Stimulated activated CD4-positive, alpha-beta T cell treated with anti-CD3 and anti-CD28 coated beads, Interleukin-4, amount 100 ng/mL, for 1 hour (primary cell): Measurements from ENCODE around the gene CT45A8.
"Not testable (repeated sequence)": the region's sequence is repeated elsewhere in the genome, so short reads cannot be mapped to it uniquely, and the experiment has no call there.

Source experiments
- DNase-seq: peaks from one replicate; pipeline ENCODE4 v3.0.0-alpha.2; 2020

CT45A8 gene, protein sequence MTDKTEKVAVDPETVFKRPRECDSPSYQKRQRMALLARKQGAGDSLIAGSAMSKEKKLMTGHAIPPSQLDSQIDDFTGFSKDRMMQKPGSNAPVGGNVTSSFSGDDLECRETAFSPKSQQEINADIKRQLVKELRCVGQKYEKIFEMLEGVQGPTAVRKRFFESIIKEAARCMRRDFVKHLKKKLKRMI

GRCh38 chrX:135854438-135854837, at the start of gene CT45A8:
TSS of gene CT45A8 (minus strand) at chrX:135854538. CDS start at chrX:135850783, 3,755 bp downstream.
- not testable (repeated sequence) for DNase-seq

GRCh38 chrX:135893294-135893817, 39.0 kb upstream of the CT45A8 start, which contains the start of the genes CT45A10 and SAGE1:
TSS of gene CT45A10 (minus strand) at chrX:135893444. CDS start at chrX:135885344, 8,100 bp downstream.
TSS of gene SAGE1 (plus strand) at chrX:135893716. CDS start at chrX:135896243, 2,527 bp downstream.
- DNase-seq = no peak

GRCh38 chrX:135892781-135893180, 38.4 kb upstream of the CT45A8 start:
- DNase-seq = no peak

DNA sequence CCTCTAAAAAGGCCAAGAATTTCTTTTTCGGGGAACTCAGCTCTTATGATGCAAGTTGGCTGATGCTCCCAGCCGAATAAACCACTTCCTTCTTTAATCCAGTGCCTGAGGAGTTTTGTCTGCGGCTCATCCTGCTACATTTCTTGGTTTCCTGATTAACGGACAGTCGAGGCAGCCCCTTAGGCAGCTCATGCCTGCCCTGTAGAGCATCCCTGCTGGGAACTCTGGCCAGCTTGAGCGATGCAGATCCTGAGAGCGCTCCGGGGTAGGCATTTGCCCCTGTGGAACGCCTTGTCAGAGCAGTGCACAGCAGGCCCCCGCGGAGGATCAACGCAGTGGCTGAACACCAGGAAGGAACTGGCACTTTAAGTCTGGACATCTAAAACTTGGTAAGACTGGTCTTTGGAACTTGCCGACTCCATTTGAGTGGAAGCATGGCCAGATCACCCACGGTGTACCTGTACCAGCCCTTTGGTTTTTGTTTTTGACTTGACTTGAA, 35.8 kb upstream of the CT45A8 start:
- DNase-seq = no peak

- DNase-seq = peak; percentile 5
Observed at GRCh38 chrX:135888976-135889375, 34.6 kb upstream of the CT45A8 start.

GRCh38 chrX:135888230-135888629, 33.9 kb upstream of the CT45A8 start:
- DNase-seq = not testable (repeated sequence)

GRCh38 chrX:135882741-135883140, 28.4 kb upstream of the CT45A8 start:
- DNase-seq = not testable (repeated sequence)

DNA sequence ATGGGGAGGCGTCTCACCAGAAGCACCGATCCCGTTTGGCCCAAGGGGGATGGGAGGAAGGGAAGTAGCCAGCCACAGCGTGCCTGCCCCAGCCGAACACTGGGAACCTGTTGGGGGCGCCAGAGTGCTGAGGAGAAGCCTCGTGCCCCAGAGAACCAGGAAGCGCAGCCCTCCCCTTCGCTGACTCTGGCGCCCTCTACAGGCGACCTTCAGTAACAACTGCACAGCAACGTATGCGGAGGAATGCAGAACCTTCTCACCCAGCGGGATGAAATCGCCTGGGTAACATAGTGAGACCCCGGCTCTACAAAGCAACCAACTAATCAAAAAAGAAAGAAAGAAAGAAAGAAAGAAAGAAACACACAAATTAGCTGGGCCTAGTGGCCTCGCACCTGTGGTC, 17.4 kb upstream of the CT45A8 start, which contains the start of gene CT45A9:
CT45A9 (minus strand) TSS at position 101 of the 400 bp plus-strand sequence. CDS start 3,751 bp downstream, outside the sequence.
- not testable (repeated sequence) for DNase-seq

DNA sequence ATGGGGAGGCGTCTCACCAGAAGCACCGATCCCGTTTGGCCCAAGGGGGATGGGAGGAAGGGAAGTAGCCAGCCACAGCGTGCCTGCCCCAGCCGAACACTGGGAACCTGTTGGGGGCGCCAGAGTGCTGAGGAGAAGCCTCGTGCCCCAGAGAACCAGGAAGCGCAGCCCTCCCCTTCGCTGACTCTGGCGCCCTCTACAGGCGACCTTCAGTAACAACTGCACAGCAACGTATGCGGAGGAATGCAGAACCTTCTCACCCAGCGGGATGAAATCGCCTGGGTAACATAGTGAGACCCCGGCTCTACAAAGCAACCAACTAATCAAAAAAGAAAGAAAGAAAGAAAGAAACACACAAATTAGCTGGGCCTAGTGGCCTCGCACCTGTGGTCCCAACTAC, 17.2 kb downstream of the CT45A8 start, which contains the start of gene CT45A7:
CT45A7 (minus strand) TSS at position 101 of the 400 bp plus-strand sequence. CDS start 3,747 bp downstream, outside the sequence.
- not testable (repeated sequence) for DNase-seq

- not testable (repeated sequence) for DNase-seq
Observed at GRCh38 chrX:135819912-135820311, 34.4 kb downstream of the CT45A8 start, which contains the start of gene CT45A2. TSS of gene CT45A2 (minus strand) at chrX:135820012. CDS start at chrX:135816265, 3,747 bp downstream.

DNA sequence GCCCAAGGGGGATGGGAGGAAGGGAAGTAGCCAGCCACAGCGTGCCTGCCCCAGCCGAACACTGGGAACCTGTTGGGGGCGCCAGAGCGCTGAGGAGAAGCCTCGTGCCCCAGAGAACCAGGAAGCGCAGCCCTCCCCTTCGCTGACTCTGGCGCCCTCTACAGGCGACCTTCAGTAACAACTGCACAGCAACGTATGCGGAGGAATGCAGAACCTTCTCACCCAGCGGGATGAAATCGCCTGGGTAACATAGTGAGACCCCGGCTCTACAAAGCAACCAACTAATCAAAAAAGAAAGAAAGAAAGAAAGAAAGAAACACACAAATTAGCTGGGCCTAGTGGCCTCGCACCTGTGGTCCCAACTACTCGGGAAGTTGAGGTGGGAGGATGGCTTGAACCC, 51.7 kb downstream of the CT45A8 start, which contains the start of gene CT45A6:
CT45A6 (minus strand) TSS at position 101 of the 400 bp plus-strand sequence. CDS start 3,794 bp downstream, outside the sequence.
- DNase-seq = not testable (repeated sequence)
